Spleen (tissue), 7 donors: ENCODE measurements around the gene DEPDC4.

ENCODE experiments used
- POLR2A ChIP-seq, 3 donors: fragments of 450-650 bp; IDR thresholded peaks; one replicate each; pipeline ENCODE4 v1.5.1; 2017; ENCODE audit warnings: antibody characterized with exemption in 3 of 3, mild to moderate bottlenecking in 1 of 3
- TF ChIP-seq, protein P1 (sequence below), 11 experiments: fragments of 200-600 bp in 7 of 11; fragments of 450-650 bp in 4 of 11; sonication (generic) in 4 of 11; IDR thresholded peaks in 8 of 11; conservative IDR thresholded peaks in 3 of 11; 1 replicate in 7 of 11; 2 replicates in 4 of 11; pipeline versions ENCODE4 v1.4.0 to v1.8.0; 2016 to 2021; ENCODE audit warnings: antibody characterized with exemption in 11 of 11, inconsistent platforms in 4 of 11, mild to moderate bottlenecking in 1 of 11
- donor health status: DM: no; HTN: no; CAD: no; lungs with moderate emphysema.
- donor health status: DM: no; HTN: no; CAD: no.
- donor health status: DM: no; HTN: no; CAD: no.

DNA sequence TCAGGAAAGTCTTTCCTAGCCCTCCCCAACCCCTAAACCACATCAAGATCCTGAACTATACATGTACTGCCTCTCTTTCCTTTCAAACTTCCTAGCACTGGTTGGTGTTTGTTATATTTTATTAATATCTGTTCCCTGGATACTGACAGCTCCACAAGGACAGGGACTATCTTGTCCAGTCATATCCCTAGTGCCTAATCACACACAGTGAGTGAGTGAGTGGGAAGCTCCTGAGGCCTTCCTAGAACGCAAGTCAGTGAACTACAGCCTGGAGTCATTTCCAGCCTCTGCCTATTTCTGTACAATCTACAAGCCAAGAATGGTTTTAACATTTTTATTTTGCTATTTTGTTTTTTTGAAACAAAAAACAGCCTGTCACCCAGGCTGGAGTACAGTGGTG is 73.8 kb downstream of the DEPDC4 start:
- TF ChIP-seq, protein P1, sequence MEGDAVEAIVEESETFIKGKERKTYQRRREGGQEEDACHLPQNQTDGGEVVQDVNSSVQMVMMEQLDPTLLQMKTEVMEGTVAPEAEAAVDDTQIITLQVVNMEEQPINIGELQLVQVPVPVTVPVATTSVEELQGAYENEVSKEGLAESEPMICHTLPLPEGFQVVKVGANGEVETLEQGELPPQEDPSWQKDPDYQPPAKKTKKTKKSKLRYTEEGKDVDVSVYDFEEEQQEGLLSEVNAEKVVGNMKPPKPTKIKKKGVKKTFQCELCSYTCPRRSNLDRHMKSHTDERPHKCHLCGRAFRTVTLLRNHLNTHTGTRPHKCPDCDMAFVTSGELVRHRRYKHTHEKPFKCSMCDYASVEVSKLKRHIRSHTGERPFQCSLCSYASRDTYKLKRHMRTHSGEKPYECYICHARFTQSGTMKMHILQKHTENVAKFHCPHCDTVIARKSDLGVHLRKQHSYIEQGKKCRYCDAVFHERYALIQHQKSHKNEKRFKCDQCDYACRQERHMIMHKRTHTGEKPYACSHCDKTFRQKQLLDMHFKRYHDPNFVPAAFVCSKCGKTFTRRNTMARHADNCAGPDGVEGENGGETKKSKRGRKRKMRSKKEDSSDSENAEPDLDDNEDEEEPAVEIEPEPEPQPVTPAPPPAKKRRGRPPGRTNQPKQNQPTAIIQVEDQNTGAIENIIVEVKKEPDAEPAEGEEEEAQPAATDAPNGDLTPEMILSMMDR (IDR thresholded peaks at IDR 0.05 in 8 of 11, conservative IDR thresholded peaks at IDR 0.05 in 3 of 11) = no peak
- no peak for TF ChIP-seq POLR2A (IDR thresholded peaks at IDR 0.05)
